ENCODE measurements around the gene ROBO1.

DNA sequence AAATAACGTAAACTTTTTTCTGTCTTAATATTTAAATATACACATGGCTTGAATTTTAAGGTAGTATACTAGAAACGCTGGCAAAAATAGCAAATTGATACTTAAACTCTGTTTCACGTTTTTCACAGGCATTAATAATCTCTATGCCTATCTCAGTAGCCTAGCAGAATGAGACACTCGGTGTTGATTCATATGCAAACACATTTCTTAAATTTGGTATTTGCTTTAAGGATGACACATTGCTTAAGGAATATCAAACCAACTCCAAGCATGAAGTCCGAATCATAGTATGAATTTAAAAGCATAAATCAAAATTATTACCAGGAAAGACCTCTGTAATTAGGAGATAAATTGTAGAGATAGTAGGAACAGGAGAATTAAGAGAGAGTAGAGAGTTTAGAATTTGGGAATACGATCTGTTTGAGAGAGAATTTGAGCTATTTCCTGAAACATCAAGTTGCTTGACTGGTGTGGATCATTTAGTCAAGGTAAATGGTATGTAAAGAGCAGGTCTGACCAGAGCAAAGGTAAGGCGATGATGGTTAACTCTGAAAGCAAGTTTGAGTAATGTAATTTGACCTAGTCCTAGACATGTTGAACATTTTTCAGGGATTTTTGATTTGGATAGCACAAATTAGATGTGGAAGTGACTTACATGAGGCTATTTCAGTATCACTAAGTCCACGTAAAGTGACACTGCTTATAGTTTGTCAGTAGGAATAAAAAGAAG, 236.1 kb downstream of the ROBO1 start:
- TF ChIP-seq, protein P1, sequence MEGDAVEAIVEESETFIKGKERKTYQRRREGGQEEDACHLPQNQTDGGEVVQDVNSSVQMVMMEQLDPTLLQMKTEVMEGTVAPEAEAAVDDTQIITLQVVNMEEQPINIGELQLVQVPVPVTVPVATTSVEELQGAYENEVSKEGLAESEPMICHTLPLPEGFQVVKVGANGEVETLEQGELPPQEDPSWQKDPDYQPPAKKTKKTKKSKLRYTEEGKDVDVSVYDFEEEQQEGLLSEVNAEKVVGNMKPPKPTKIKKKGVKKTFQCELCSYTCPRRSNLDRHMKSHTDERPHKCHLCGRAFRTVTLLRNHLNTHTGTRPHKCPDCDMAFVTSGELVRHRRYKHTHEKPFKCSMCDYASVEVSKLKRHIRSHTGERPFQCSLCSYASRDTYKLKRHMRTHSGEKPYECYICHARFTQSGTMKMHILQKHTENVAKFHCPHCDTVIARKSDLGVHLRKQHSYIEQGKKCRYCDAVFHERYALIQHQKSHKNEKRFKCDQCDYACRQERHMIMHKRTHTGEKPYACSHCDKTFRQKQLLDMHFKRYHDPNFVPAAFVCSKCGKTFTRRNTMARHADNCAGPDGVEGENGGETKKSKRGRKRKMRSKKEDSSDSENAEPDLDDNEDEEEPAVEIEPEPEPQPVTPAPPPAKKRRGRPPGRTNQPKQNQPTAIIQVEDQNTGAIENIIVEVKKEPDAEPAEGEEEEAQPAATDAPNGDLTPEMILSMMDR (conservative IDR thresholded peaks at IDR 0.05): no peak
- no peak for TF ChIP-seq ZFX (IDR thresholded peaks at IDR 0.05)
